Measurements from ENCODE around the gene TH. TPM values are rescaled to one million over a fixed set of nuclear protein-coding genes. Genes with fewer than 3 reads are reported as not detected.

Gene TH
- total and polyA plus RNA-seq, 7 donors = 0.17 TPM; not detected in 6

DNA sequence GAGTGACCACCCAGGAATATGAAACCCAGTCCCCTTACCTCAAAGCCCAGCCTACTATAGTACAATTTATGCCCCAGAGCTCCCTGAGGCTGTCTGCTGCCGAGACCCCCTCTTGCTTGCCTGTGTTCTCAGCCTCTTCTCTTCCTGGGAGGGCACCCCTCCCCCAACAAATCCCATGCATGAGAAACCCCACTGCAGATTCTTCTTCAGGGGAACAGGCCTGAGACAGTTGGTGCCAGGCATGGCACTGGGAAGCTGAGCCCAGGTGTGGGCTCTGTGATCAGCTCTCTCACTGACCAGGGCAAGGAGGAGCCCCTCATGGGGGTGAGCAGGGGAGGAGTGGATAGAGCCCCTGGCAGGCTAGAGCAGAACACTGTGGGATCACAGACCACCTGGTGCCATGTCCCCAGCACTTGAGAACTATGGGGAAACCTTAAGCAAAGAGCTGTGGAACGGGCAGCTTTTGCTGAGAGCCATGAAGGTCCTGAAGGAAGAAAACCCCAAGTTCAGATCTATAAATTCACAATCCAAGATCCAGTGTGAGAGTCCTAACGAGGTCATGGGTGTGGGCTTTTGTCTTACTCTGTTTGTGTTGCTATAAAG is 46.5 kb upstream of the TH start:
- H3K36me3 ChIP-seq = no peaks in the 10 kb centered on the region
- H3K4me3 ChIP-seq = no peak overlapping the region
- intact Hi-C loops (cut with DNase I) = no loop called here
- TF ChIP-seq EP300 (IDR thresholded peaks at IDR 0.05) (no peak), POLR2AphosphoS5 (IDR thresholded peaks at IDR 0.05) (no peak), POLR2A (IDR thresholded peaks at IDR 0.05) (no peak)
- TF ChIP-seq, protein P1, sequence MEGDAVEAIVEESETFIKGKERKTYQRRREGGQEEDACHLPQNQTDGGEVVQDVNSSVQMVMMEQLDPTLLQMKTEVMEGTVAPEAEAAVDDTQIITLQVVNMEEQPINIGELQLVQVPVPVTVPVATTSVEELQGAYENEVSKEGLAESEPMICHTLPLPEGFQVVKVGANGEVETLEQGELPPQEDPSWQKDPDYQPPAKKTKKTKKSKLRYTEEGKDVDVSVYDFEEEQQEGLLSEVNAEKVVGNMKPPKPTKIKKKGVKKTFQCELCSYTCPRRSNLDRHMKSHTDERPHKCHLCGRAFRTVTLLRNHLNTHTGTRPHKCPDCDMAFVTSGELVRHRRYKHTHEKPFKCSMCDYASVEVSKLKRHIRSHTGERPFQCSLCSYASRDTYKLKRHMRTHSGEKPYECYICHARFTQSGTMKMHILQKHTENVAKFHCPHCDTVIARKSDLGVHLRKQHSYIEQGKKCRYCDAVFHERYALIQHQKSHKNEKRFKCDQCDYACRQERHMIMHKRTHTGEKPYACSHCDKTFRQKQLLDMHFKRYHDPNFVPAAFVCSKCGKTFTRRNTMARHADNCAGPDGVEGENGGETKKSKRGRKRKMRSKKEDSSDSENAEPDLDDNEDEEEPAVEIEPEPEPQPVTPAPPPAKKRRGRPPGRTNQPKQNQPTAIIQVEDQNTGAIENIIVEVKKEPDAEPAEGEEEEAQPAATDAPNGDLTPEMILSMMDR (IDR thresholded peaks at IDR 0.05) = no peak
- no peak overlapping the region for H3K27ac ChIP-seq
- H3K4me1 ChIP-seq = no peaks in the 10 kb centered on the region
- H3K9me3 ChIP-seq = no peaks in the 10 kb centered on the region
- H3K27me3 ChIP-seq = no peaks in the 10 kb centered on the region
- WGBS, 2 donors = 60 to 67% methylated on average over 3 of the region's 3 CpGs
- DNase-seq = peak; percentile 26

DNA sequence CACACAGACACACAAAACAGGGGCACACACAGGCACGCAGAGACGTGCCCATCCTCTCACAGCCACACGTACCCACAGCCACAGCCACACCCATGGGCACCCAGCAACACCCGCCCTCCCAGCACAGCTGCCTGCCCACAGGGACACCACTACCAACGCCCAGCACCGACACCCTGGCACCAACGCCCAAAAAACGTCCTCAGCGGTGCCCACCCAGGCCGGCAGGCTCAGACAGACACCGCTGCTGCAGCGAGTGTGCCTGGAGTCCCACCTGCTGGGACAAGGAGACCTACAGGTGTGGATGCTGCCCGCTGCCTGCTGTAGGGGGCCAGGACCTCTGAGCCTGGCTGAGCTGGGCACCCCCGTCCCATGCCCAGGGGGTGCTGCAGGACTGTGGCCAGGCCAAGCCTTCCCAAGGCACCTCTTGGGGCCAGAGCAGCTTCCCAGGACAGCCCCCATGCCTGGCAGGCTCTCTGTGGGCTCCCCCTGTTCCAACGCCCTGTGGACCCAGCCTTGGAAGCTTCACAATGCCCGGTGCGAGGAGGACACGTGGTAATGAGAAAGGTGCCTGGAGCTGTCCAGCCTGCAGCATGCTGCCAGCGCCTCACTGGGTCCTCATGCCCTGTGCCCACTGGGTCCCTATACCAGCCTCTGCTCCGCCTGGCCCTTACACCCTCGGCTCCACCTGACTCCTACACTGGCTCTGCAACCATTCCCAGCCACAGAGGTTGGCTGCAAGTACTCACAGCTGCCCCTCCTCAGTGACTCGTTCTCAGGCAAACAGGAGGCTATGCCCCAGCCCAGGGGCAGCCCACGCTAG is 45.8 kb upstream of the TH start:
- Histone ChIP-seq H3K4me3 (no peak overlapping the region), H3K9me3 (no peaks in the 10 kb centered on the region), H3K27ac (no peak overlapping the region), H3K4me1 (no peaks in the 10 kb centered on the region), H3K36me3 (no peaks in the 10 kb centered on the region), H3K27me3 (no peaks in the 10 kb centered on the region)
- TF ChIP-seq, protein P1 (IDR thresholded peaks at IDR 0.05) = no peak
- TF ChIP-seq POLR2A (IDR thresholded peaks at IDR 0.05) (no peak), POLR2AphosphoS5 (IDR thresholded peaks at IDR 0.05) (no peak), EP300 (IDR thresholded peaks at IDR 0.05) (no peak)
- peak; percentile 41 for DNase-seq
- 21 to 63% methylated on average over 23 of the region's 23 CpGs for WGBS, 2 donors
- intact Hi-C loops (cut with DNase I) = no loop called here

DNA sequence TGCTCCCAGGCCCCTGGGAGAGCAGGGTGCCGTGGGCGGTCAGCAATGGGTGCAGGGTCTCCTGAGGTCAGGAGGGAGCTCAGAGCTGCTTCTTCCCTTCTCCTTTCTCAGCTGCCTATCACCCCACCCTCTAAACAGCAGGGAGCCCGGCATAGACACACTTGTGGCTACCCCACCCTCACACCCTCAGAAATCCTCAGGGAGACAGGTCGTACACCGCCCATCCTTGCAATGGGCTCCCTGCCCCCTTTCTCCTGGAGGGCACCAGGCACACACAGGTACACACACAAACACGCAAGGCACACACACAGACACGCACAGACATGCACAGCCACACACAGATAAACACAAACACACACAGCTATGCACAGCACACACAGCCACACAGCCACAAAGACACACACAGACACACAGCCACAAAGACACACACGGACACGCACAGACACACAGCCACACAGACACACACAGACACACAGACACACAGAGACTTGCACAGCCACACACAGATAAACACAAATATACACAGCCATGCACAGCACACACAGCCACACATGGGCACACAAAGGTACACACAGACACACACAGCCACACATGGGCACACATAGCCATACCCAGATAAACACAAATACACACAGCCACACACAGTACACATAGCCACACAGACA is 44.9 kb upstream of the TH start:
- TF ChIP-seq, protein P1 (IDR thresholded peaks at IDR 0.05) = no peak
- TF ChIP-seq EP300 (IDR thresholded peaks at IDR 0.05) (no peak), POLR2AphosphoS5 (IDR thresholded peaks at IDR 0.05) (no peak), POLR2A (IDR thresholded peaks at IDR 0.05) (no peak)
- DNase-seq = no peak
- intact Hi-C loops (cut with DNase I) = no loop called here
- Histone ChIP-seq H3K36me3 (no peaks in the 10 kb centered on the region), H3K27ac (no peak overlapping the region), H3K4me3 (no peak overlapping the region), H3K27me3 (no peaks in the 10 kb centered on the region), H3K9me3 (no peaks in the 10 kb centered on the region), H3K4me1 (no peaks in the 10 kb centered on the region)
- WGBS, 2 donors = 32 to 70% methylated on average over 9 of the region's 9 CpGs

DNA sequence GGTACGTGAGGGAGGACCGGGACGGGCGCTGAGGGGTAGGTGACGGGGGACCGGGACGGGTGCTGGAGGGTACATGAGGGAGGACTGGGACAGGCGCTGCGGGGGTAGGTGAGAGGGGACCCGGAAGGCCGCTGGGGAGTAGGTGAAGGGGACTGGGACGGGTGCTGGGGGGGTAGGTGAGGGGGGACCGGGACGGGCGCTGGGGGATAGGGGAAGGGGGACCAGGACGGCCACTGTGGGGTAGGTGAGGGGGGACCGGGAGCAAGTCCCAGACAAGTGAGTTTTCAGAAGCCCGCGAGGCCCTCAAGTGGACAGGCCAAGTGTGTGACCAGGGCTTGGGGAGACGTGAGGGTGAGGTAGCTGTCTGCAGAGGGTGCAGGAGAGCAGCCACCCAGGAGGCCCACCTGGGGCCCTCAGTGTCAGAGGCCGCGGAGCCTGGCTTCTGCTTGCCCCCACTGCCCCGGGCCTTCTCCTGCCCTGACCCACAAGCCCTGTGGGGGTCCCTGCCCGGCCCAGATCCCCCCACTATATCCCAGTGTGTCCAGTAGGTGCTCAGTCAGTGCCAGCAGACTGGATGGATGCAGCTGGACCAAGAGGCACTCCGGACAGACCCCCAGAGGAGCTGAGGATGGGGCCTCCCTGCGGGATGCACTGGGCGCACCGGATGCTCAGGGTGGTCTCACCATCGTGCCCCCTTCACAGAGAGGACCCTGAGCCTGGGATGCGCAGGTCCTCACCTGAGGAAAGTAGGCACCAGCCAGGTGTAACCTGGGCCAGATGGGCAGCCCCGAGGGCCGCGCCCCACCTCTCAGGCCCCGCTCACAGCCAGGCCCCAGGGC is 44.2 kb upstream of the TH start:
- peak; percentile 58 for DNase-seq
- 71 to 83% methylated on average over 34 of the region's 34 CpGs for WGBS, 2 donors
- Histone ChIP-seq H3K9me3 (no peaks in the 10 kb centered on the region), H3K27me3 (no peaks in the 10 kb centered on the region), H3K36me3 (no peaks in the 10 kb centered on the region), H3K4me1 (no peaks in the 10 kb centered on the region), H3K27ac (no peak overlapping the region), H3K4me3 (no peak overlapping the region)
- TF ChIP-seq, protein P1 (IDR thresholded peaks at IDR 0.05) = no peak
- TF ChIP-seq POLR2A (IDR thresholded peaks at IDR 0.05) = no peak
- TF ChIP-seq POLR2AphosphoS5 (IDR thresholded peaks at IDR 0.05) = no peak
- TF ChIP-seq EP300 (IDR thresholded peaks at IDR 0.05) = no peak
- intact Hi-C loops (cut with DNase I) = no loop called here
